HG03097 (cell line): ENCODE data around the gene ASIC3.

Source experiments
- ATAC-seq: cut with Tn5 transposase; IDR thresholded peaks from one replicate; pipeline ENCODE4 v1.9.1; 2021; ENCODE audit not compliant: unreplicated experiment, low FRiP score

Gene ASIC3

DNA sequence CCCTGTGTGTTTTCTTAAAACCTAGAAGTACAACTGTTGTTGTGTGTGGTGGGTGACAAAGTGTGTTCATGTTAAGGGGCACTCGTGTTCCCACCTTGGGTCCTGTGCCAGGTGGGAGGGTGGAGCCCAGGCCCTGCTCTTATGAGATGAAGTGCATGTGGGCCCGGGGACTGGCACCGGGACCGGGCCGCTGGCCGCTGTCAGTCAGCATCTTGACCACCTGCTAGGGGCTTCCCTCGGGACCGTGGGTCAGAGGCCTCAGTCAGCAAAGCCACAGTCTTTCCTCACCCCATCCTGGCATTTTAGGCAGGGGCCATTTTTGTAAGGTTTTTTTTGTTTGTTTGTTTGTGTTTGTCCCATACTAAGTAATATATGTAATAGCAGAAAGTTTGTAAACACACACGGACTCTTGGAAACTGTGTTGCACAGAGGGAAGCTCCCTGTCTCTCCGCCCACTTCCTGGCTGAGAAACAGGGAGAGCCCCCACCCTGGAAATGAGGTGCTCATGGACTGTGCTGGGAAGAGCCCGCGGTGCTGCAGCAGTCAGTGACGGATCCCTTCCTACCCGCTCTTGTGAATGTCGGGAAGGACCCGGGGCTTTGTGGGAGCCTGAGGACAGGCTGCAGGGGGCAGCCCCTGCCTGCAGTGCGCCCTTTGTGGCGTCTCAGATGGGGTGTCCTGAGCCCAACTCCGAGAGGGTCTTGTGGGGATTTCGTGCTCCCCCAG is 51.3 kb downstream of the ASIC3 start:
- no peak for ATAC-seq

DNA sequence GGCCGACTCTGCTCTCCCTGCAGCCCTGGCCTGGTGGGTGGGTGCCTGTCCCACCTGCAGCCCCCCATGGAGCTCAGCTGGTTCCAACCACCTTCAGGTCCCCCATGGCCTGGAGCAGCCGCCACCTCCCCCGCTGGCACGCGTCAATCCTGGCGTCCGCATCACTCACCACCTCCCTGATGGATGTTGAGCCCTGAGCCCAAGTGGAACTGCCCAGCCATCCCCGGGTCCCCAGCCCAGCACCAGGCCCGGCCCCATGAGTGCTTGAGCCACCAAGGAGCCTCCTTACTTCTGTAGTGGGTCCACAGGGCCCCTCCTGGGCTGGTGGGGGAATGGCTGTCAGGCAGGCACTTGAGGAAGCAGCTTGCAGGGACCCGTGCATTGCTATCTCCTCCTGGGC is 52.6 kb downstream of the ASIC3 start:
- no peak for ATAC-seq

DNA sequence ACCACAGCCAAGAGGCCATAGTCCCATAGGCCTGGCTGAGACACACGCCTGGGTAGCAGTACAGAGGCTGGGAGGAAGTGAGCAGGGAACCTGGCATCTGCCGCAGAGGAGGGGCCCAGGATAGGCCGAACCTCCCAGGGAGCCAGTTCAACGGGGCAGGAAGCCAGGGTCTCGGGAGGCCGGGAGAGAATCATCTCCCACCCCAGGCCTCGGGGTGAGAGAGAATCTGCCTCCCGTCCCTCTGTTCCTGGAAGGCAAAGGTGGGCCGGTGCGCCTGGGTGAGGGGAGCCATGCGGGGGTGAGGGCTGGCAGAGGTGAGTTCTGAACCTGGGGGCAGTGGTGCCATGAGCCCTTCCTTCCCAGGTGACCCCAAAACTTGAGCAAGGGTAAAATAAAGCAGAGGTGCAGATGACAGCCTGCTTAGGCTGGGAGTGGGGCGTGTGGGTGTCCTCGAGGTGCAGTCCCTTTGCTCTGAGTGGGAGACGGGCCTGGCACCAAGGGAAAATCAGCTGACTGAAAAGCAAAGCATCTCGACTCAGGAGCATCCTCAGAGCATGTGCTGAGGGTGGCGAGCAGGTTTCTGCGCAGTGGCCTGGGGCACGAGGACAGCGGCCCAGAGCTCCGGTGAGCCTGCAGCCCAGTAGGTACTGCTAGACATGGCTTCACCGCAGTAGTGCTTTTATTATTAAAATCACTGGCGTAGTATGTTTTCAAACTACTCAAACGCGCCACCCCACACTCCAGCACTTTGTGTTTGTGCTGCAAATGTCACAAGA is 53.5 kb downstream of the ASIC3 start:
- no peak for ATAC-seq
